ENCODE data around the gene PAK6. TPM values are rescaled to one million over a fixed set of nuclear protein-coding genes. Genes with fewer than 3 reads are reported as not detected.

The PAK6 gene
- polyA plus RNA-seq, 1 of the 3 experiments (the other 2 are of a cell fraction) = 0.07 TPM

- TF ChIP-seq SIN3A (IDR thresholded peaks at IDR 0.05; ENCODE audit: borderline replicate concordance, low read depth, low read length) (no peak), MXI1 (IDR thresholded peaks at IDR 0.05; ENCODE audit: low read depth, low read length) (no peak), RFX5 (IDR thresholded peaks at IDR 0.05; ENCODE audit: low read length) (no peak), GABPA (IDR thresholded peaks at IDR 0.05; ENCODE audit: low read depth) (no peak)
Measured at GRCh38 chr15:40293006-40293405, 54.1 kb downstream of the PAK6 start (continued).

- POLR2A ChIA-PET = no interaction called here
- CTCF ChIA-PET = interaction anchor here (4.8 to 66.3 kb wide), 4 partner anchors 8 to 47 kb away, joined by 29 to 2194 read pairs (median 514); partner anchors contain the start of genes CCDC9B, DISP2, INAFM2 and PHGR1
- no peak overlapping the region for H3K4me3 ChIP-seq (ENCODE audit: low read depth in 2 of 2, low read length in 1 of 2)
- no peak overlapping the region for H3K9ac ChIP-seq
- TF ChIP-seq YY1 (IDR thresholded peaks at IDR 0.05; ENCODE audit: low read depth) (no peak), CHD2 (IDR thresholded peaks at IDR 0.05; ENCODE audit: low read length, partially characterized antibody) (no peak), IRF3 (IDR thresholded peaks at IDR 0.05; ENCODE audit: low read depth, low read length) (no peak), TEAD4 (IDR thresholded peaks at IDR 0.05; ENCODE audit: borderline replicate concordance, insufficient read depth) (no peak), FOSL2 (IDR thresholded peaks at IDR 0.05; ENCODE audit: borderline replicate concordance, low read depth) (no peak), SMC3 (IDR thresholded peaks at IDR 0.05; ENCODE audit: low read depth, low read length) (no peak), MEF2A (IDR thresholded peaks at IDR 0.05; ENCODE audit: borderline replicate concordance, low read depth) (no peak), RXRA (IDR thresholded peaks at IDR 0.05; ENCODE audit: borderline replicate concordance, low read depth) (no peak), EZH2phosphoT487 (IDR thresholded peaks at IDR 0.05; ENCODE audit: borderline replicate concordance, low read depth) (no peak), ZBTB33 (IDR thresholded peaks at IDR 0.05; ENCODE audit: borderline replicate concordance, low read depth) (no peak), GATA2 (CRISPR knock-in tag; IDR thresholded peaks at IDR 0.05) (no peak), CTCF (IDR thresholded peaks at IDR 0.05) (no peak), FOXJ3 (CRISPR knock-in tag; IDR thresholded peaks at IDR 0.05) (no peak), TAF1 (IDR thresholded peaks at IDR 0.05; ENCODE audit: borderline replicate concordance, low read depth, low read length) (no peak), JUND (IDR thresholded peaks at IDR 0.05) (no peak), PBX3 (IDR thresholded peaks at IDR 0.05) (no peak), RAD21 (IDR thresholded peaks at IDR 0.05; ENCODE audit: low read length) (no peak), EP300 (IDR thresholded peaks at IDR 0.05; ENCODE audit: borderline replicate concordance in 1 of 2, low read depth in 1 of 2, low read length in 1 of 2) (no peak), NFIC (IDR thresholded peaks at IDR 0.05; ENCODE audit: borderline replicate concordance) (no peak)
- H3F3A ChIP-seq (replicated peaks; ENCODE audit: insufficient read depth) = no peaks in the 10 kb centered on the region
- no peak overlapping the region for H3K27ac ChIP-seq (ENCODE audit: low read depth in 2 of 2, low read length in 1 of 2)
- no peaks in the 10 kb centered on the region for H3K9me3 ChIP-seq
- peaks cover 5% of the 10 kb centered on the region; the same call in 1 of the 2 replicates for H3K27me3 ChIP-seq (ENCODE audit: insufficient read depth)
- DNase-seq = no peak
- peaks cover 0 to 23% of the 10 kb centered on the region in 2 experiments; a peak in 1 of 4 replicates for H3K4me1 ChIP-seq (ENCODE audit: control insufficient read depth in 1 of 2, insufficient read depth in 2 of 2, low read depth in 1 of 2, low read length in 1 of 2)
- H2AFZ ChIP-seq (ENCODE audit: low read depth) = no peak overlapping the region
- no peaks in the 10 kb centered on the region for H3K36me3 ChIP-seq (replicated peaks in 1 of 2; ENCODE audit: control insufficient read depth in 1 of 2, insufficient read depth in 2 of 2, low read length in 1 of 2)
- H3K4me2 ChIP-seq = no peak overlapping the region
- WGBS (ENCODE audit: low lambda C conversion rate) = 75% methylated on average over 10 of the region's 20 CpGs
- H3K79me2 ChIP-seq (ENCODE audit: insufficient read depth) = no peaks in the 10 kb centered on the region
- H3K9me2 ChIP-seq = no peaks in the 10 kb centered on the region
- H4K20me1 ChIP-seq (ENCODE audit: insufficient read depth) = no peaks in the 10 kb centered on the region
Measured at GRCh38 chr15:40293905-40294895, 55.3 kb downstream of the PAK6 start.
